ENCODE measurements around the gene CACNG8. TPM values are rescaled to one million over a fixed set of nuclear protein-coding genes. Genes with fewer than 3 reads are reported as not detected.

Gene CACNG8
- total RNA-seq, 1 experiment from 2014 or later: 0.91 TPM

DNA sequence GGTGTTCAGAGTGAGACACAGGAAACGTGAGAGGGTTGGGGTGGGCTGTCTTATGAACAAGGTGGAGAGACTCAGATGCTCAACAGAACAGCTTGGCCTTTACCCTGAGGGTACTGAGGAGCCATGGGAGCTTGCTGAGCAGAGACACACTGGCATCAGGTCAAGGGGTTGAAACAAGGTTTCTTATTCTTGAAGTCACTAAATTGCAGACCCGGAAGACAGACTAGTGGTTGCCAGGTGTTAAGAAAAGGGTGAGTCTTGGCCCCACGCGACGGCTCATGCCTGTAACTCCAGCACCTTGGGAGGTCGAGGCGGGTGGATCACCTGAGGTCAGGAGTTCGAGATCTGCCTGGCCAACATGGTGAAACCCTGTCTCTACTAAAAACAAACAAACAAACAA is 51.1 kb downstream of the CACNG8 start:
- H3K27me3 Mint-ChIP-seq (ENCODE audit: insufficient read depth, unreplicated experiment): no peaks in the 10 kb centered on the region
- no TSS peak for BruUV-seq (replicated peaks)
- H3K27ac Mint-ChIP-seq (ENCODE audit: unreplicated experiment): no peak overlapping the region
- intact Hi-C loops (cut with micrococcal nuclease; ENCODE audit: unreplicated experiment): no loop called here
- no peak overlapping the region for H3K4me3 ChIP-seq (ENCODE audit: low read depth, low read length)
- no peak overlapping the region for H3K4me3 Mint-ChIP-seq (ENCODE audit: unreplicated experiment)
- H3K4me1 Mint-ChIP-seq (ENCODE audit: low read depth, unreplicated experiment): peaks cover 6% of the 10 kb centered on the region
- H3K9me3 Mint-ChIP-seq (ENCODE audit: unreplicated experiment): peaks cover 10% of the 10 kb centered on the region
- no peaks in the 10 kb centered on the region for H3K4me1 ChIP-seq
- no peak for DNase-seq
- H3K27me3 ChIP-seq (replicated peaks; ENCODE audit: control insufficient read depth, insufficient read depth, low read length): no peaks in the 10 kb centered on the region
- ChIA-PET POLR2A (no interaction called here), CTCF (no interaction called here)
- H3K36me3 ChIP-seq (ENCODE audit: control insufficient read depth, insufficient read depth, low read length): no peaks in the 10 kb centered on the region
- TF ChIP-seq CTCF (IDR thresholded peaks at IDR 0.05; ENCODE audit: insufficient read depth in 1 of 2, low read depth in 1 of 2, low read length in 1 of 2, severe bottlenecking in 1 of 2, unreplicated experiment in 1 of 2): no peak
- H3K36me3 Mint-ChIP-seq (ENCODE audit: insufficient read depth, unreplicated experiment): no peaks in the 10 kb centered on the region
- H3K9me3 ChIP-seq: no peaks in the 10 kb centered on the region

DNA sequence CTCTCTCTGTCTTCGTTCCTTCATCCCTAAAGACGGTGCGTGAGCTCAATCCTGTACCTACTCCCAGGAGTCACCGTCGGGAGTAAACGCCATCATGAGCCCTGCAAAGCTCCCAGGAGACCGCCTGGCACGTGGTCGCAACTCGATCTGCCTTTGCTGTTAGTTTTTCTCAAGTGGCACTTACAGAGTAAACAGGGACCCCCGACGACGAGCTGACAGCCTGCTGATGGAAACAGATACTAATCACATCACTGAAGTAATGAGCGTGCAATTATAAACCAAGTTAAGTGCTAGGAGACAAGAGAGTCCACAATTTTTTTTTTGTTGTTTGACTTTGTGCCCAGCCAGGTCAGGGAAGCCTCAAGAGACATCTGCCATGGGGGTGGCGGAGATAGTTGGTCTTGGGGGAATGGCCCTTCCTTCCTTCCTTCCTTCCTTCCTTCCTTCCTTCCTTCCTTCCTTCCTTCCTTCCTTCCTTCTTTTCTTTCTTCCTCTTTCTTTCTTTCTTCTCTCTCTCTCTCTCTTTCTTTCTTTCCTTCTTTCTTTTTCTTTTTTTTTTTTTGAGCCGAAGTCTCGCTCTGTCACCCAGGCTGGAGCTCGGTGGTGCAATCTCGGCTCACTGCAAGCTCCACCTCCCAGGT is 52.3 kb downstream of the CACNG8 start:
- Histone ChIP-seq H3K9me3 (no peaks in the 10 kb centered on the region), H3K4me3 (ENCODE audit: low read depth, low read length) (no peak overlapping the region), H3K4me1 (no peaks in the 10 kb centered on the region; the same call in 1 of the 2 replicates), H3K36me3 (ENCODE audit: control insufficient read depth, insufficient read depth, low read length) (no peaks in the 10 kb centered on the region), H3K27me3 (replicated peaks; ENCODE audit: control insufficient read depth, insufficient read depth, low read length) (no peaks in the 10 kb centered on the region)
- no peak for TF ChIP-seq CTCF (IDR thresholded peaks at IDR 0.05; ENCODE audit: insufficient read depth in 1 of 2, low read depth in 1 of 2, low read length in 1 of 2, severe bottlenecking in 1 of 2, unreplicated experiment in 1 of 2)
- Mint-ChIP-seq H3K9me3 (ENCODE audit: unreplicated experiment) (peaks cover 10% of the 10 kb centered on the region), H3K27me3 (ENCODE audit: insufficient read depth, unreplicated experiment) (no peaks in the 10 kb centered on the region), H3K27ac (ENCODE audit: unreplicated experiment) (no peak overlapping the region), H3K4me3 (ENCODE audit: unreplicated experiment) (no peak overlapping the region), H3K4me1 (ENCODE audit: low read depth, unreplicated experiment) (peaks cover 6% of the 10 kb centered on the region), H3K36me3 (ENCODE audit: insufficient read depth, unreplicated experiment) (no peaks in the 10 kb centered on the region)
- intact Hi-C loops (cut with micrococcal nuclease; ENCODE audit: unreplicated experiment): no loop called here
- no peak for DNase-seq
- CTCF ChIA-PET: interaction anchor here (0.6 to 1.0 kb wide), 3 partner anchors 9 to 174 kb away, joined by 3 to 7 read pairs (median 3); no protein-coding TSS in a partner anchor
- POLR2A ChIA-PET: no interaction called here
- BruUV-seq (replicated peaks): no TSS peak

- no TSS peak for BruUV-seq (replicated peaks)
- Histone ChIP-seq H3K4me3 (ENCODE audit: low read depth, low read length) (no peak overlapping the region), H3K9me3 (no peaks in the 10 kb centered on the region), H3K4me1 (peaks cover 5% of the 10 kb centered on the region), H3K27me3 (replicated peaks; ENCODE audit: control insufficient read depth, insufficient read depth, low read length) (no peaks in the 10 kb centered on the region), H3K36me3 (ENCODE audit: control insufficient read depth, insufficient read depth, low read length) (no peaks in the 10 kb centered on the region)
- intact Hi-C loops (cut with micrococcal nuclease; ENCODE audit: unreplicated experiment): no loop called here
- Mint-ChIP-seq H3K27ac (ENCODE audit: unreplicated experiment) (no peak overlapping the region), H3K4me1 (ENCODE audit: low read depth, unreplicated experiment) (peaks cover 6% of the 10 kb centered on the region), H3K4me3 (ENCODE audit: unreplicated experiment) (no peak overlapping the region), H3K9me3 (ENCODE audit: unreplicated experiment) (peaks cover 10% of the 10 kb centered on the region), H3K27me3 (ENCODE audit: insufficient read depth, unreplicated experiment) (no peaks in the 10 kb centered on the region), H3K36me3 (ENCODE audit: insufficient read depth, unreplicated experiment) (no peaks in the 10 kb centered on the region)
- ChIA-PET POLR2A (no interaction called here), CTCF (no interaction called here)
- no peak for DNase-seq
- TF ChIP-seq CTCF (IDR thresholded peaks at IDR 0.05; ENCODE audit: insufficient read depth in 1 of 2, low read depth in 1 of 2, low read length in 1 of 2, severe bottlenecking in 1 of 2, unreplicated experiment in 1 of 2): no peak
These were observed 54.5 kb downstream of the CACNG8 start for GRCh38 chr19:54017261-54017660.
